Cardiac fibroblast (primary cell): ENCODE measurements around the gene PHACTR3.

Experiments
- DNase-seq, 2 donors: peaks; one replicate each; pipeline versions ENCODE4 v3.0.0 to v3.0.0-alpha.2; 2010; ENCODE audit warnings: low read depth in 2 of 2
- H3K4me3 ChIP-seq, 2 donors: replicated peaks in 1 of 2; 1 replicate in 1 of 2; 2 replicates in 1 of 2; pipeline ENCODE4 v1.5.1; 2011; ENCODE audit warnings: low read depth in 2 of 2, low read length in 2 of 2, mild to moderate bottlenecking in 2 of 2, moderate library complexity in 1 of 2
- CTCF ChIP-seq: IDR thresholded peaks from one replicate; pipeline ENCODE4 v1.5.1; 2011; ENCODE audit warnings: low read depth, mild to moderate bottlenecking, low read length, inconsistent platforms

PHACTR3 gene

GRCh38 chr20:59740621-59741020 is 136.3 kb downstream of the PHACTR3 start:
- TF ChIP-seq CTCF: no peak
- H3K4me3 ChIP-seq: no peak overlapping the region
- no peak for DNase-seq

GRCh38 chr20:59741073-59741472 is 136.7 kb downstream of the PHACTR3 start:
- H3K4me3 ChIP-seq: no peak overlapping the region
- no peak for TF ChIP-seq CTCF
- no peak for DNase-seq

- H3K4me3 ChIP-seq: no peak overlapping the region
- DNase-seq: no peak
- TF ChIP-seq CTCF: no peak
Measured at GRCh38 chr20:59742351-59743095, 138.2 kb downstream of the PHACTR3 start.

GRCh38 chr20:59743308-59743707 is 139.0 kb downstream of the PHACTR3 start:
- TF ChIP-seq CTCF: no peak
- H3K4me3 ChIP-seq: no peak overlapping the region
- no peak for DNase-seq

GRCh38 chr20:59743767-59744485 is 139.6 kb downstream of the PHACTR3 start:
- no peak overlapping the region for H3K4me3 ChIP-seq
- DNase-seq: no peak
- no peak for TF ChIP-seq CTCF

GRCh38 chr20:59744756-59745155 is 140.4 kb downstream of the PHACTR3 start:
- DNase-seq: no peak
- no peak for TF ChIP-seq CTCF
- H3K4me3 ChIP-seq: no peak overlapping the region
